Body of pancreas (tissue), 4 donors: ENCODE data around the gene S100A1. TPM values are rescaled to one million over a fixed set of nuclear protein-coding genes. Genes with fewer than 3 reads are reported as not detected.

Experiments
- ATAC-seq: fragments of 150-250 bp; one replicate; pipeline ENCODE4 v1.9.1; 2016
- DNase-seq, 4 donors: peaks; one replicate each; pipeline ENCODE4 v3.0.0-alpha.2; 2019
- H3K27ac ChIP-seq, 4 donors: fragments of 200-600 bp; sonication (generic); 1 replicate in 3 of 4; 2 replicates in 1 of 4; pipeline versions ENCODE4 v1.5.1 to v1.6.1; 2016 to 2019; ENCODE audit warnings: mild to moderate bottlenecking in 1 of 4, mixed read lengths in 1 of 4, moderate library complexity in 1 of 4
- H3K27me3 ChIP-seq, 2 donors: fragments of 200-600 bp; sonication (generic); one replicate each; pipeline ENCODE4 v1.6.0; 2016; ENCODE audit warnings: mild to moderate bottlenecking in 1 of 2
- H3K36me3 ChIP-seq, 2 donors: fragments of 200-600 bp; sonication (generic); replicated peaks in 1 of 2; 2 replicates each; pipeline ENCODE4 v1.5.1; 2016; ENCODE audit warnings: low read depth in 2 of 2; ENCODE audit not compliant: insufficient read depth in 1 of 2
- H3K4me1 ChIP-seq: fragments of 200-600 bp; sonication (generic); one replicate; pipeline ENCODE4 v1.6.0; 2016
- H3K4me3 ChIP-seq, 2 donors: fragments of 200-600 bp; sonication (generic); 1 replicate in 1 of 2; 2 replicates in 1 of 2; pipeline ENCODE4 v1.5.1; 2016 to 2019
- H3K9me3 ChIP-seq, 3 donors: fragments of 200-600 bp; sonication (generic); 1 replicate in 2 of 3; 2 replicates in 1 of 3; pipeline ENCODE4 v1.5.1; 2016
- POLR2A ChIP-seq, 3 donors: fragments of 450-650 bp; IDR thresholded peaks; one replicate each; pipeline ENCODE4 v1.6.1; 2016; ENCODE audit warnings: antibody characterized with exemption in 3 of 3, mild to moderate bottlenecking in 2 of 3
- WGBS, 2 donors: methylation state at CpG; one replicate each; pipeline ENCODE4 v1.1.5; 2017; 5-methylcytosine and 5-hydroxymethylcytosine counted together
- intact Hi-C: fragments of 100-400 bp; cut with DNase I; formaldehyde crosslinking; loops from one replicate; pipeline ENCODE4 v1.15.1; 2023
- total RNA-seq, 2 donors: library from RNA; depleted of rRNA; stranded (reverse); fragments of >200 nt; gene quantifications; one replicate each; pipeline ENCODE4 v1.1.0, GENCODE V29; 2016
- TF ChIP-seq, protein P1 (sequence below), 7 experiments: fragments of 450-650 bp in 4 of 7; fragments of 200-600 bp in 3 of 7; sonication (generic) in 3 of 7; IDR thresholded peaks; one replicate each; pipeline ENCODE4 v1.5.1; 2016 to 2019; ENCODE audit warnings: antibody characterized with exemption in 7 of 7

S100A1 gene
- total RNA-seq, 2 donors from 2014 or later = 7.3 to 57.0 TPM

DNA sequence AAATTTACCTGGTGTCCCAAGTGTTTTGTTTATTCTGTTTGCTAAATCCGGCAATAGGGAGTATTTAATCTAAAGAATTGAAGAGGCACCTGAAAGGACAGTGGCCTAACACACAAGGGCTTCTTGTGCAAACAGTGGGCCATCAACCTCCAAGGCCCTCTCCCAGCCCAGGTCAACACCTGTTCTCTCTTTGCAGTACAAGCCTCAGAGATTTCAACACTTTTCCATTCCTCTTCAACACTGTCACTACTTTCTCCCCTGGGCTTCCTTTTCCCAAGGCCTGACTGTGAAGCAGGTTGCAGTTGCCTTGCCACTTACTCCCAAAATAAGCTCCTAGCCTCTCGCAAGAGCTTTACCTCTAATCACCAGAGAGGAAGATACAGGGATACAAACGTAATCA, 27.1 kb downstream of the S100A1 start:
- no peak overlapping the region for H3K4me3 ChIP-seq
- 67 to 71% methylated on average over 3 of the region's 3 CpGs for WGBS, 2 donors
- H3K27me3 ChIP-seq = no peaks in the 10 kb centered on the region
- no peak for TF ChIP-seq POLR2A (IDR thresholded peaks at IDR 0.05)
- H3K27ac ChIP-seq = peak overlapping the region in 1 of 4 donors; percentile 34
- no peak for ATAC-seq
- H3K9me3 ChIP-seq = no peaks in the 10 kb centered on the region
- H3K36me3 ChIP-seq = no peaks in the 10 kb centered on the region
- peaks cover 36% of the 10 kb centered on the region for H3K4me1 ChIP-seq
- intact Hi-C loops = no loop called here
- DNase-seq = no peak

DNA sequence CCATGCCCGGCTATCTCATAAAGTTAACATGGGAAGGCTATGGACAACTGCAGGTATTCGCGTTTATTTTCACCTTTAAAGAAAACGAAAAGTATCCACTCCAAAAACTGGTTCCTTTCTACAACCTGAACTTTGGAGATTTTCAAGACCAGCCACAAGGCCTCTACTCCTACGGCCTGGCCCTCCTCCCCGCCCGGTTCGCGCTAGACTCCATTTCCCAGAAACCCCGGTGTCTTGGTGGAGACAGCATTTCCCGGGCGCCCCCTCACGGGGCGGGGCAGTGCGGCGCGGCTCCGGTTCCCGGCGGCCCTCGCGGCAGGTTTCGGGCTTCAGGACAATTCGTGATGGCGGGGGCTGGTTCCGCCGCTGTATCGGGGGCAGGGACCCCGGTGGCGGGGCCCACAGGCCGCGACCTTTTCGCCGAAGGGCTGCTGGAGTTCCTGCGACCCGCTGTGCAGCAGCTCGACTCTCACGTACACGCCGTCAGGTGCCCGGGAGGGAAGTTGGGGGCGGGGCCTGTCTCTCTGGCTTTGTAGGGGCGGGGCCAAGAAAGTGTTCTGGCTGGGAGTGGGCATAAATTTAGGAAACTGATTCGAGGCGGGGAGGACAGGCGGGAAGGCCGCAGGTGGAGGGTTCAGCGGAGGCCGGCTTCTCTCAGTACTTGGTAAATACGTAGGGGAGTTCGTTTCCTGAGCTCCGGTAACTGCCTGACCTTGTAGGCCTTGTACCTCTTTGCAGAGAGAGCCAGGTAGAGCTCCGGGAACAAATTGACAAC, 30.4 kb downstream of the S100A1 start, which contains the start of gene SNAPIN:
TSS of gene SNAPIN (plus strand) at position 304 of the 775 bp plus-strand sequence. CDS start at position 345, 41 bp downstream.
- DNase-seq (peak; percentile 91 to 94 (median 92)), ATAC-seq (peak; percentile 97)
- intact Hi-C loops = no loop called here
- H3K4me3 ChIP-seq = peak within 1 kb of the TSS; percentile 16 to 92
- peak; percentile 40 to 71 (median 60) for TF ChIP-seq POLR2A (IDR thresholded peaks at IDR 0.05)
- TF ChIP-seq, protein P1, sequence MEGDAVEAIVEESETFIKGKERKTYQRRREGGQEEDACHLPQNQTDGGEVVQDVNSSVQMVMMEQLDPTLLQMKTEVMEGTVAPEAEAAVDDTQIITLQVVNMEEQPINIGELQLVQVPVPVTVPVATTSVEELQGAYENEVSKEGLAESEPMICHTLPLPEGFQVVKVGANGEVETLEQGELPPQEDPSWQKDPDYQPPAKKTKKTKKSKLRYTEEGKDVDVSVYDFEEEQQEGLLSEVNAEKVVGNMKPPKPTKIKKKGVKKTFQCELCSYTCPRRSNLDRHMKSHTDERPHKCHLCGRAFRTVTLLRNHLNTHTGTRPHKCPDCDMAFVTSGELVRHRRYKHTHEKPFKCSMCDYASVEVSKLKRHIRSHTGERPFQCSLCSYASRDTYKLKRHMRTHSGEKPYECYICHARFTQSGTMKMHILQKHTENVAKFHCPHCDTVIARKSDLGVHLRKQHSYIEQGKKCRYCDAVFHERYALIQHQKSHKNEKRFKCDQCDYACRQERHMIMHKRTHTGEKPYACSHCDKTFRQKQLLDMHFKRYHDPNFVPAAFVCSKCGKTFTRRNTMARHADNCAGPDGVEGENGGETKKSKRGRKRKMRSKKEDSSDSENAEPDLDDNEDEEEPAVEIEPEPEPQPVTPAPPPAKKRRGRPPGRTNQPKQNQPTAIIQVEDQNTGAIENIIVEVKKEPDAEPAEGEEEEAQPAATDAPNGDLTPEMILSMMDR (IDR thresholded peaks at IDR 0.05) = peak in 3 of 7 experiments; percentile 20 to 34 (median 22)
- no peaks in the 10 kb centered on the region for H3K27me3 ChIP-seq
- H3K9me3 ChIP-seq = no peaks in the 10 kb centered on the region
- peak within 1 kb of the TSS; percentile 91 to 99 (median 93) for H3K27ac ChIP-seq
- H3K36me3 ChIP-seq = peaks cover 0 to 19% of the 10 kb centered on the region in 2 donors
- WGBS, 2 donors = 2 to 7% methylated on average over 14 to 53 of the region's 53 CpGs
- H3K4me1 ChIP-seq = peaks cover 19% of the 10 kb centered on the region

DNA sequence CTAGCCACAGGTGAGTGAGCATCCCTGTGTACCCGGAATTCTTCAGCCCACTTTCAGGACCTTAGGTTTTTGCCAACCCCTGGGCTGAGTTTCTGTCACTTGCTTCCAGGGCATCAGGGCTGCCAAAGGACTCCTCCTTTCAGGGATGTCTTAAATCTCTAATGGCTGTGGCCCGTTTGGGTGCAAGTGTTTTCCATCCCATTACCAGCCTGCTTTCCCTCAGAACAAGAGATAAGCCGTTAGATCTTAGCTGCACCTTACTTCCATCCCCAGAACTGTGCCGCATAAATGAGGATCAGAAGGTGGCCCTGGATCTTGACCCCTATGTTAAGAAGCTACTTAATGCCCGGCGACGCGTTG, 30.9 kb downstream of the S100A1 start:
- Histone ChIP-seq H3K27ac (peak overlapping the region; percentile 91 to 99 (median 93)), H3K36me3 (peaks cover 3 to 25% of the 10 kb centered on the region in 2 donors), H3K9me3 (no peaks in the 10 kb centered on the region), H3K27me3 (no peaks in the 10 kb centered on the region), H3K4me1 (peaks cover 18% of the 10 kb centered on the region), H3K4me3 (peak overlapping the region; percentile 16 to 92)
- ATAC-seq (no peak), DNase-seq (no peak)
- intact Hi-C loops = no loop called here
- no peak for TF ChIP-seq POLR2A (IDR thresholded peaks at IDR 0.05)
- TF ChIP-seq, protein P1 (IDR thresholded peaks at IDR 0.05) = no peak
- 7 to 29% methylated on average over 8 of the region's 8 CpGs for WGBS, 2 donors

DNA sequence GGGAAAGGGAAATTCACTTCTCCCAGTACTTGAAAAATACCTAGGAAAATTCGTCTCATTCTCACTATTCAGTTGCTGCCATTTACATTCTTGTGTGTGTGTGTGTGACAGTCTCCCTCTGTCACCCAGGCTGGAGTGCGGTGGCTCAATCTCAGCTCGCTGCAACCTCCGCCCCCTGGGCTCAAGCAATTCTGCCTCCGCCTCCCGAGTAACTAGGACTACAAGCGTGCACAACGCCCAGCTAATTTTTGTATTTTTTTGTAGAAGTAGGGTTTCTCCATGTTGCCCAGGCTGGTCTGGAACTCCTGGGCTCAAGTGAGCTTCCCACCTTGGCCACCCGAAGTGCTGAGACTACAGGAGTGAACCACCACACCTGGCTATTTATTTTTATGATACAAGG, 31.4 kb downstream of the S100A1 start:
- H3K36me3 ChIP-seq = peaks cover 5 to 30% of the 10 kb centered on the region in 2 donors
- ATAC-seq (no peak), DNase-seq (no peak)
- TF ChIP-seq, protein P1 (IDR thresholded peaks at IDR 0.05) = no peak
- no peak for TF ChIP-seq POLR2A (IDR thresholded peaks at IDR 0.05)
- peaks cover 18% of the 10 kb centered on the region for H3K4me1 ChIP-seq
- H3K4me3 ChIP-seq = no peak overlapping the region
- H3K27ac ChIP-seq = peak overlapping the region in 3 of 4 donors; percentile 91 to 99 (median 95)
- intact Hi-C loops = no loop called here
- H3K27me3 ChIP-seq = no peaks in the 10 kb centered on the region
- 44 to 61% methylated on average over 5 to 9 of the region's 9 CpGs for WGBS, 2 donors
- H3K9me3 ChIP-seq = no peaks in the 10 kb centered on the region

DNA sequence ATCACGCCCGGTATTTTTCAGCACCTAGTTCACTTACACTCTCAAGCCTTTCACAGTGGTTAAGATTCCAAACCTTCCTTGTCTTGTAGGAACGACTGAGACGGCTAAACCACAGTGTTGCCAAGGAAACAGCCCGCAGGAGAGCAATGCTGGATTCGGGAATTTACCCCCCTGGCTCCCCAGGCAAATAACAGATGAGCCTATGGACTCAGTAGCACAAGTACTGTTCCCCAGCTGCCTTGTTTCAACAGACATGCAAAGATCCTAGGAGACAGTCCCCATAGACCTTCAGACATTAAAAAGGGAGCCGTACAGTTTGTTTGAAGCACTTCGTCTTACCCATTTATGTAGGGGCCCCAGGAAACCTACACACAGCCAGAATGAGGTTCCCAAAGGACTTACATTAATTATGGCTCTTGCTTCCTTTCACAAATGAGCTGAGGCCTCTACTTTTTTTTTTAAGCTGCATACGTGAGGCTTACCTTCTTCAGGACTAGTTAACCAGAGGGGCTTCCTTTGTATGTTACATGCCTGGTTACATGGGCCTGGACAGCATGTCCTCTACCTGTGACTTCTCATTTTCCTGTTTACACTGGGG, 33.0 kb downstream of the S100A1 start:
- H3K27me3 ChIP-seq = no peaks in the 10 kb centered on the region
- no peaks in the 10 kb centered on the region for H3K9me3 ChIP-seq
- 60 to 63% methylated on average over 9 of the region's 9 CpGs for WGBS, 2 donors
- TF ChIP-seq POLR2A (IDR thresholded peaks at IDR 0.05) = peak in 1 of 3 donors; percentile 12
- TF ChIP-seq, protein P1 (IDR thresholded peaks at IDR 0.05) = no peak
- no peak for ATAC-seq
- H3K27ac ChIP-seq = no peak overlapping the region
- intact Hi-C loops = no loop called here
- peaks cover 18% of the 10 kb centered on the region for H3K4me1 ChIP-seq
- DNase-seq = no peak
- peaks cover 5 to 44% of the 10 kb centered on the region in 2 donors for H3K36me3 ChIP-seq
- no peak overlapping the region for H3K4me3 ChIP-seq
